K562 (cell line): ENCODE measurements around the gene ERVH48-1. TPM values are rescaled to one million over a fixed set of nuclear protein-coding genes. Genes with fewer than 3 reads are reported as not detected.
A peak's percentile ranks its signal among the peaks of the same experiment; 100 is the strongest.

Experiments used
- BRD9 ChIP-seq: fragments of 450-650 bp; IDR thresholded peaks from 2 replicates; pipeline ENCODE4 v1.6.1; 2018; ENCODE audit warnings: low read depth; ENCODE audit not compliant: partially characterized antibody
- DNMT1 ChIP-seq: fragments of 450-650 bp; IDR thresholded peaks from 2 replicates; pipeline ENCODE4 v1.6.1; 2016; ENCODE audit warnings: antibody characterized with exemption, mild to moderate bottlenecking
- E2F3 ChIP-seq: fragments of 250-450 bp; sonication (Bioruptor Pico); IDR thresholded peaks from 2 replicates; pipeline ENCODE4 v1.4.0; 2020; ENCODE audit warnings: mild to moderate bottlenecking
- EHMT2 ChIP-seq: fragments of 450-650 bp; IDR thresholded peaks from 2 replicates; pipeline ENCODE4 v1.6.1; 2018; ENCODE audit warnings: antibody characterized with exemption
- EP400 ChIP-seq: fragments of 450-650 bp; IDR thresholded peaks from 2 replicates; pipeline ENCODE4 v1.6.1; 2017; ENCODE audit warnings: antibody characterized with exemption, mild to moderate bottlenecking, moderate library complexity
- GTF2E2 ChIP-seq: fragments of 200-800 bp; sonication (Bioruptor generic); IDR thresholded peaks from 2 replicates; pipeline ENCODE4 v1.6.1; 2016; ENCODE audit warnings: missing genetic modification characterization, missing compliant biosample characterization
- HDAC3 ChIP-seq: fragments of 450-650 bp; IDR thresholded peaks from 2 replicates; pipeline ENCODE4 v1.6.1; 2018; ENCODE audit warnings: borderline replicate concordance, mild to moderate bottlenecking, moderate library complexity; ENCODE audit not compliant: partially characterized antibody
- KDM1A ChIP-seq, 2 experiments: fragments of 450-650 bp; IDR thresholded peaks; 2 replicates each; pipeline ENCODE4 v1.6.1; 2016; ENCODE audit warnings: mild to moderate bottlenecking in 2 of 2
- NCOA4 ChIP-seq: fragments of 450-650 bp; IDR thresholded peaks from 2 replicates; pipeline ENCODE4 v1.6.1; 2018; ENCODE audit warnings: mild to moderate bottlenecking; ENCODE audit not compliant: partially characterized antibody
- NELFE ChIP-seq: IDR thresholded peaks from 2 replicates; pipeline ENCODE4 v1.6.1; 2011; ENCODE audit warnings: mild to moderate bottlenecking; ENCODE audit not compliant: insufficient read depth, insufficient read length
- NFYB ChIP-seq: IDR thresholded peaks from 2 replicates; pipeline ENCODE4 v1.6.1; 2011; ENCODE audit warnings: mild to moderate bottlenecking, moderate library complexity; ENCODE audit not compliant: insufficient read length; ENCODE audit errors: extremely low read depth
- POLR2A ChIP-seq: fragments of 450-650 bp; conservative IDR thresholded peaks from 2 replicates; pipeline ENCODE4 v1.6.1; 2016
- TEAD2 ChIP-seq: fragments of 450-650 bp; IDR thresholded peaks from 2 replicates; pipeline ENCODE4 v1.6.1; 2016; ENCODE audit warnings: missing genetic modification characterization, control low read depth, missing compliant biosample characterization
- WHSC1 ChIP-seq: IDR thresholded peaks from one replicate; pipeline ENCODE4 v1.6.1; 2012; ENCODE audit warnings: low read length, control low read depth, inconsistent platforms
- ZKSCAN1 ChIP-seq: fragments of 150-350 bp; IDR thresholded peaks from 2 replicates; pipeline ENCODE4 v1.6.1; 2016; ENCODE audit warnings: low read depth, low read length
- ZNF121 ChIP-seq: sonication (generic); formaldehyde crosslinking; conservative IDR thresholded peaks from 2 replicates; pipeline ENCODE4 v1.8.0; 2022; ENCODE audit warnings: missing genetic modification reagents
- ZNF143 ChIP-seq: sonication (generic); formaldehyde crosslinking; IDR thresholded peaks from 2 replicates; pipeline ENCODE4 v1.9.0; 2022; ENCODE audit warnings: mild to moderate bottlenecking, missing genetic modification reagents
- ZNF347 ChIP-seq: fragments of 450-650 bp; formaldehyde crosslinking; IDR thresholded peaks from 2 replicates; pipeline ENCODE4 v1.4.0; 2020; ENCODE audit warnings: low read depth, mild to moderate bottlenecking, moderate library complexity
- ZNF583 ChIP-seq: fragments of 250-450 bp; sonication (Bioruptor Pico); IDR thresholded peaks from 2 replicates; pipeline ENCODE4 v1.4.0; 2020
- ZSCAN29 ChIP-seq: fragments of 450-650 bp; IDR thresholded peaks from 2 replicates; pipeline ENCODE4 v1.6.1; 2017
- polyA plus RNA-seq, 8 experiments: library from polyadenylated mRNA; depleted of rRNA in 4 of 8; stranded (reverse) in 5 of 8; unstranded in 3 of 8; fragments of >200 nt; fragmentation: Nextera tagmentation in 2 of 8; fragmentation: Illumina TruSeq in 1 of 8; extraction: Ambion mirVana in 2 of 8; extraction: Trizol in 1 of 8; gene quantifications; 2 replicates each; pipeline versions ENCODE4 v1.2.1 to v1.2.3, GENCODE V29; 2011 to 2014; ENCODE audit warnings: inconsistent platforms in 1 of 8, missing spikeins in 1 of 8
- total RNA-seq, 7 experiments: library from RNA; depleted of rRNA in 6 of 7; stranded (reverse); fragments of >200 nt in 6 of 7; fragmentation: Illumina TruSeq in 2 of 7; extraction: Trizol in 2 of 7; gene quantifications; 2 replicates each; pipeline versions ENCODE4 v1.2.1 to v1.2.3, GENCODE V29; 2011 to 2021; ENCODE audit warnings: low replicate concordance in 1 of 7
- TF ChIP-seq, protein P1 (sequence below), 2 experiments: fragments of 450-650 bp in 1 of 2; sonication (generic) in 1 of 2; formaldehyde crosslinking; conservative IDR thresholded peaks; 2 replicates each; pipeline versions ENCODE4 v1.4.0 to v1.8.1; 2020 to 2022; ENCODE audit warnings: mild to moderate bottlenecking in 1 of 2, missing genetic modification reagents in 1 of 2
- TF ChIP-seq, protein P2 (sequence below): sonication (generic); formaldehyde crosslinking; IDR thresholded peaks from 2 replicates; pipeline ENCODE4 v1.8.0; 2022; ENCODE audit warnings: mild to moderate bottlenecking, missing genetic modification reagents
- TF ChIP-seq, protein P3 (sequence below): fragments of 200-800 bp; sonication (Bioruptor generic); IDR thresholded peaks from 2 replicates; pipeline ENCODE4 v1.6.1; 2017; ENCODE audit warnings: missing genetic modification characterization, missing compliant biosample characterization
- TF ChIP-seq, protein P4 (sequence below): fragments of 250-450 bp; sonication (Bioruptor Pico); IDR thresholded peaks from 2 replicates; pipeline ENCODE4 v1.5.0; 2020; ENCODE audit warnings: mild to moderate bottlenecking, borderline replicate concordance
- TF ChIP-seq, protein P5 (sequence below): fragments of 450-650 bp; formaldehyde crosslinking; IDR thresholded peaks from 2 replicates; pipeline ENCODE4 v1.4.0; 2022; ENCODE audit warnings: missing genetic modification characterization
- TF ChIP-seq, protein P6 (sequence below): fragments of 250-450 bp; sonication (Bioruptor Pico); IDR thresholded peaks from 2 replicates; pipeline ENCODE4 v1.8.0; 2022; ENCODE audit warnings: moderate library complexity, mild to moderate bottlenecking, inconsistent platforms

Gene ERVH48-1
- total and polyA plus RNA-seq, 9 of the 15 experiments (the other 6 are each of a cell fraction or from before 2014, with no cell fraction given) = 0.08 to 0.49 (median 0.16) TPM; not detected in 3

DNA sequence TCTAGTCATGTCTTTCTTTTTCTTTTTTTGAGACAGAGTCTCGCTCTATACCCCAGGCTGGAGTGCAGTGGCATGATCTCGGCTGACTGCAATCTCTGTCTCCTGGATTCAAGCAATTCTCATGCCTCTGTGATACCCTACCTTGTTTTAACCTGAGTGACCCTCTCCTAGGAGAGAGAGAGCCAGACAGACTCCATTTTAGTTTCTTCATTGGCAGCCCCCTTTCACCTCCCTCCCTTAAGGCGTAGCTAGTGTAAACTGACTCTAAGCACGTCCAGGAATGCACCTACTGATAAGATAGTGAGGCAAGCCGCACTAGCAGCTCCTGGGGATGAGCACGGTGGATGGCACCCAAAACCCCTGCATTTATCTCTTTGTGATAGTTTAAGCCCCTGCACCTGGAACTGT lies 43.8 kb upstream of the ERVH48-1 start (continued):
- TF ChIP-seq EHMT2 (no peak), ZNF121 (CRISPR knock-in tag) (no peak), ZKSCAN1 (no peak), KDM1A (IDR thresholded peaks at IDR 0.05) (peak in 1 of 2 experiments; percentile 29; a peak in 1 of 4 replicates), BRD9 (no peak), EP400 (no peak), TEAD2 (tag) (no peak), WHSC1 (no peak), NFYB (no peak), NELFE (no peak), DNMT1 (no peak), POLR2A (no peak), GTF2E2 (tag) (no peak), E2F3 (CRISPR knock-in tag) (peak; percentile 73), ZNF583 (CRISPR knock-in tag) (peak; percentile 78; the same call in 1 of the 2 replicates), HDAC3 (no peak), ZNF347 (CRISPR knock-in tag) (no peak), ZNF143 (CRISPR knock-in tag) (no peak), ZSCAN29 (no peak), NCOA4 (no peak)
- TF ChIP-seq, protein P1, sequence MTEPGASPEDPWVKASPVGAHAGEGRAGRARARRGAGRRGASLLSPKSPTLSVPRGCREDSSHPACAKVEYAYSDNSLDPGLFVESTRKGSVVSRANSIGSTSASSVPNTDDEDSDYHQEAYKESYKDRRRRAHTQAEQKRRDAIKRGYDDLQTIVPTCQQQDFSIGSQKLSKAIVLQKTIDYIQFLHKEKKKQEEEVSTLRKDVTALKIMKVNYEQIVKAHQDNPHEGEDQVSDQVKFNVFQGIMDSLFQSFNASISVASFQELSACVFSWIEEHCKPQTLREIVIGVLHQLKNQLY (CRISPR knock-in tag; conservative IDR thresholded peaks at IDR 0.05) = no peak
- TF ChIP-seq, protein P2, sequence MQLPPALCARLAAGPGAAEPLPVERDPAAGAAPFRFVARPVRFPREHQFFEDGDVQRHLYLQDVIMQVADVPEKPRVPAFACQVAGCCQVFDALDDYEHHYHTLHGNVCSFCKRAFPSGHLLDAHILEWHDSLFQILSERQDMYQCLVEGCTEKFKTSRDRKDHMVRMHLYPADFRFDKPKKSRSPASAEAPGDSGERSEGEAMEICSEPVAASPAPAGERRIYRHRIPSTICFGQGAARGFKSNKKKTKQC (CRISPR knock-in tag) = no peak
- TF ChIP-seq, protein P3, sequence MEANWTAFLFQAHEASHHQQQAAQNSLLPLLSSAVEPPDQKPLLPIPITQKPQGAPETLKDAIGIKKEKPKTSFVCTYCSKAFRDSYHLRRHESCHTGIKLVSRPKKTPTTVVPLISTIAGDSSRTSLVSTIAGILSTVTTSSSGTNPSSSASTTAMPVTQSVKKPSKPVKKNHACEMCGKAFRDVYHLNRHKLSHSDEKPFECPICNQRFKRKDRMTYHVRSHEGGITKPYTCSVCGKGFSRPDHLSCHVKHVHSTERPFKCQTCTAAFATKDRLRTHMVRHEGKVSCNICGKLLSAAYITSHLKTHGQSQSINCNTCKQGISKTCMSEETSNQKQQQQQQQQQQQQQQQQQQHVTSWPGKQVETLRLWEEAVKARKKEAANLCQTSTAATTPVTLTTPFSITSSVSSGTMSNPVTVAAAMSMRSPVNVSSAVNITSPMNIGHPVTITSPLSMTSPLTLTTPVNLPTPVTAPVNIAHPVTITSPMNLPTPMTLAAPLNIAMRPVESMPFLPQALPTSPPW = peak; percentile 40; the same call in 1 of the 2 replicates
- TF ChIP-seq, protein P4, sequence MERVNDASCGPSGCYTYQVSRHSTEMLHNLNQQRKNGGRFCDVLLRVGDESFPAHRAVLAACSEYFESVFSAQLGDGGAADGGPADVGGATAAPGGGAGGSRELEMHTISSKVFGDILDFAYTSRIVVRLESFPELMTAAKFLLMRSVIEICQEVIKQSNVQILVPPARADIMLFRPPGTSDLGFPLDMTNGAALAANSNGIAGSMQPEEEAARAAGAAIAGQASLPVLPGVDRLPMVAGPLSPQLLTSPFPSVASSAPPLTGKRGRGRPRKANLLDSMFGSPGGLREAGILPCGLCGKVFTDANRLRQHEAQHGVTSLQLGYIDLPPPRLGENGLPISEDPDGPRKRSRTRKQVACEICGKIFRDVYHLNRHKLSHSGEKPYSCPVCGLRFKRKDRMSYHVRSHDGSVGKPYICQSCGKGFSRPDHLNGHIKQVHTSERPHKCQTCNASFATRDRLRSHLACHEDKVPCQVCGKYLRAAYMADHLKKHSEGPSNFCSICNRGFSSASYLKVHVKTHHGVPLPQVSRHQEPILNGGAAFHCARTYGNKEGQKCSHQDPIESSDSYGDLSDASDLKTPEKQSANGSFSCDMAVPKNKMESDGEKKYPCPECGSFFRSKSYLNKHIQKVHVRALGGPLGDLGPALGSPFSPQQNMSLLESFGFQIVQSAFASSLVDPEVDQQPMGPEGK (CRISPR knock-in tag) = no peak
- TF ChIP-seq, protein P5, sequence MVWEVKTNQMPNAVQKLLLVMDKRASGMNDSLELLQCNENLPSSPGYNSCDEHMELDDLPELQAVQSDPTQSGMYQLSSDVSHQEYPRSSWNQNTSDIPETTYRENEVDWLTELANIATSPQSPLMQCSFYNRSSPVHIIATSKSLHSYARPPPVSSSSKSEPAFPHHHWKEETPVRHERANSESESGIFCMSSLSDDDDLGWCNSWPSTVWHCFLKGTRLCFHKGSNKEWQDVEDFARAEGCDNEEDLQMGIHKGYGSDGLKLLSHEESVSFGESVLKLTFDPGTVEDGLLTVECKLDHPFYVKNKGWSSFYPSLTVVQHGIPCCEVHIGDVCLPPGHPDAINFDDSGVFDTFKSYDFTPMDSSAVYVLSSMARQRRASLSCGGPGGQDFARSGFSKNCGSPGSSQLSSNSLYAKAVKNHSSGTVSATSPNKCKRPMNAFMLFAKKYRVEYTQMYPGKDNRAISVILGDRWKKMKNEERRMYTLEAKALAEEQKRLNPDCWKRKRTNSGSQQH (CRISPR knock-in tag) = no peak
- TF ChIP-seq, protein P6, sequence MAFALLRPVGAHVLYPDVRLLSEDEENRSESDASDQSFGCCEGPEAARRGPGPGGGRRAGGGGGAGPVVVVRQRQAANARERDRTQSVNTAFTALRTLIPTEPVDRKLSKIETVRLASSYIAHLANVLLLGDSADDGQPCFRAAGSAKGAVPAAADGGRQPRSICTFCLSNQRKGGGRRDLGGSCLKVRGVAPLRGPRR (CRISPR knock-in tag) = peak; percentile 81; the same call in 1 of the 2 replicates
